ENCODE results near the gene MISP.

The MISP gene

DNA sequence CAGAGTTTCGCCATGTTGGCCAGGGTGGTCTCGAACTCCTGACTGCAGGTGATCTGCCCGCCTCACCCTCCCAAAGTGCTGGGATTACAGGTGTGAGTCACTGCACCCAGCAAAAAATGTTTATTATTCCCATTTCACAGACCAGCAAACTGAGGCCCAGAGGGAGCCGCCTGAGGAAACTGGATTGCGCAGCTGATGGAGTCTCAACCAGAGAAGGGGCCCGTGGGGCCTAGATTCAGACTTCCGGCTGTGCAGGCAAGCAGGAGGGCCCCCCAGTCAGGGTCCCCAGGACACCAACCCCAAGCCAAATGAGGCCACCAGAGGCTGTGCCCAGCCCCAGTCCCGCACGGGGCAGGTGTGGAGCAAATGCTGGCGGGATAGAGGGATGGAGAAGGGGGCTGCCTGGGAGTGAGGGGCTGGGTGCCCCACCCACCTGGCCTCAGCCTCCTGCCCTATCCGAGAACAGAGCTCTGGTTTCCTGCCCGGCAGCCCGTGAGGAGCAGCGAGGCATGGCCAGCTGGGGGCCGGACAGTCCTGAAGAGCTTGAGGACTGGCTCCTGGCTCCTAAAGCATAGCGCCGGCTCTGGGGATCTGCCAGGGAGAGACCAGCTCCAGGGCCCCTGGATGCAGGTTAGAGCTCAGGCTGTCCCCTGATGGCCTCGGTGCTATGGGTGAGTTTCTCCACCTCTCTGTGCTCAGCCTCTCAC, 22.0 kb downstream of the MISP start:
- no peak for DNase-seq (ENCODE audit: low read depth in 2 of 2)

DNA sequence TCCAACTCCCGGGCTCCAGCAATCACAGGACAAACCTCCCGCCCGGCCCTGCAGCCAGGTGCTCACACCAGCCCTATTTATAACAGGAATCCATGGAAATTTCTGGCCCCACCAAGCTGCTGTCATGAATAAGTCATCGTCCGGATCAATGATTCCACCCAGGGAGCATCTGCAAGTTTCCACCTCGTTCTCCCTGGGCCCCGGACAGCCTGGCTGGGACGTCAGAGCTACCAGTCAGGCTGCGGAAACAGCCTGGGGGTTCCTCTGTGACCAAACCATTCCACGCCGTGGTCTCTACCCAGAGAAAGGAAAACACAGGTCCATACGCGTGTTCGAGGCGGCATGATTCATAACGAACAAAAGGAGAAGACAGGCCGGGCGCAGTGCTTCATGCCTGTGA, 25.6 kb downstream of the MISP start:
- DNase-seq (ENCODE audit: low read depth in 2 of 2), result no peak

DNA sequence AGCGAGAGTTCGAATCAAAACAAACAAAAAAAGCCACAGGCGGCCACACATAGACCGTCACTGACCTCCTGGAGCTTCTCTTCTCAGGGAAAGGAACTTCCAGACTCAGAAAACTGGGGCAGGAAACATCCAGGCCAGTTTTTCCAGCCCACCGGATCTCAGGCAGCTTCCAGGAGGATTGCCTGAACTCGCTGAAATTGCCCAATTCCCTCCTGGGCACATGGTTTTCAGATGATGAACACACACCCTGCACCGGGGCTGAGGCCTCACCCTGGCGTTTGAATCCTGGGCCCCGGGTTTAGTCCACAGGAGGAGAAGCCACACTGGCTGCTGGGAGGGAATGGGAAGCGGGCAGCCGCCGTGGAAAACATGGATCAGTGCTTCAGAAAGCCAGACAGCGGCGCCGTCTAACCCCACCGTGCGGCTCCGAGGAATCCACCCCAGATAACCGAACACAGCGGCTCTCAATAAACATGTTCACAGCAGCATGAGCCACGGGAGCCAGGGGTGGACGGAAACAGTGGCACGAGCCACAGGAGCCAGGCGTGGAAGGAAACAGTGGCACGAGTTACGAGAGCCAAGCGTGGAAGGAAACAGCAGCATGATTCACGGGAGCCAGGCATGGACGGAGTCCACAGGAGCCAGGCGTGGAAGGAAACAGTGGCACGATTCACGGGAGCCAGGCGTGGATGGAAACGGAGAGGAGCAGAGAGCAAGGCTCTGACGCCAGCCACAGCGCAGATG, 28.2 kb downstream of the MISP start:
- no peak for DNase-seq (ENCODE audit: low read depth in 2 of 2)

DNA sequence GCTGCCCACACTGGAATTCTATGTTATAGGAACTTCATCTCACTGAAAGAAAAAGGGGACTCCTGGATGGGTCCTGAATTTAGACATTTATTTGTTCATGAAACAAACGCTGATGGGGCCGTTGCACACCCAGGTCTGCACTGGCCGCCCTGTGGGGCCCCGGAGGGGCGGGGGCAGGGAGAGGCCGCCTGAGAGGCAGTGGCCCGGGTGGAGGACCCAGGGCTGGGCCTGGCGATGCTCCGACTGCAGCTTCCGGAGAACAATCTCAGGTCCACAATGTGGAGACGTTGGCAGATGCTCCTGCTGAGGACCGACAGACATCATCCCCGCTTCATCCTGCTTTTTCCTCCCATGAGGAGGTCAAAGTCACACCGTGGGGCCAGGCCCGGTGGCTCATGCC, 30.0 kb downstream of the MISP start:
- DNase-seq (ENCODE audit: low read depth in 2 of 2), result no peak

DNA sequence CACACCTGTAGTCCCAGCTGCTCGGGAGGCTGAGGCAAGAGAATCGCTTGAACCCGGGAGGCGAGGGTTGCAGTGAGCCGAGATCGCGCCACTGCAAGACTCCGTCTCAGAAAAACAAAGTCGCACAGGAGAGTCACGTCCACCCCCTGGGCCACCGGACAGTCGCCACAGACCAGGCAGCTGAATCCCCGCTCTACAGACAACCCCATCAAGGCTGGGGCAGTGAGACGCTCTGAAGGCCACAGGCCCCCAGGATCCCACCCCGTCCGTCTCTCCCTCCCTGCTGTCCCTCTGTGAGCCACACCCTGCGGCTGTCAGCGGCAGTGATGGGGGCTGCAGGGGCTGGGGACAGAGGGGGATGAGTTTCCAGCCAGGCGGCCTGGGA, 30.9 kb downstream of the MISP start:
- no peak for DNase-seq (ENCODE audit: low read depth in 2 of 2)

DNA sequence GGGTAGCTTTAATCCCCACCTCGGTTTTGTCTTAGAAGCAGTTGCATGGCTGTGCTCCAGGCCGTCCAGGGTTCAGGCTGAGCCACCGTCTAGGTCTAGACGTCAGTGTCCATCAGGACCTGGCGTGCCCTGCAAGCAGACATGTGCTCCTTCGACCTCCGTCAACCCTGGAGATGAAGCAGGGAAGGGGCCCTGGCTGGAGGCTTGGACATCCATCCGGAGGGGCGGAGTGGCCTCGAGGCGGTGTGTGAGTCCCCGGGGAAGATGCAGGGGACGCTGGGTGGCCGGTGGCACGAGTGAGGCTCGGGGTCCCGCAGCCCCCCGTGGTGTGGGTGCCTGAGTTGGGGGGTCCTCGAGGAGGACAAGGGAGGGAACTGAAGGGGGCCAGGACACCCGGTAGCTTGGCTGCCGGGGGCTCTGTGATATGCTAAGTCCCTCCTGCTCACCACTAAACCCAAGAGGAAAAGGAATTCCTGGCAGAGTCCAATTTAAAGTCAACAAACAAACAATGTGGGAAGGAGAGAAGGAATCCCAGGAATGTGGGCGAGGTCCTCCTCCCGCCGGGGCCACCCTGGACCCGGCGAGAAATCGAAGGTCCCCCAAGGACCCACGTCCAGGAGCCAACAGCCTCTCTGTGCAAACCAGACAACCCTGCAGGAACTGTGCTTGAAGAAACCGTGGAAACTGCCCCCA, 31.4 kb downstream of the MISP start:
- DNase-seq (ENCODE audit: low read depth in 2 of 2), result no peak

DNA sequence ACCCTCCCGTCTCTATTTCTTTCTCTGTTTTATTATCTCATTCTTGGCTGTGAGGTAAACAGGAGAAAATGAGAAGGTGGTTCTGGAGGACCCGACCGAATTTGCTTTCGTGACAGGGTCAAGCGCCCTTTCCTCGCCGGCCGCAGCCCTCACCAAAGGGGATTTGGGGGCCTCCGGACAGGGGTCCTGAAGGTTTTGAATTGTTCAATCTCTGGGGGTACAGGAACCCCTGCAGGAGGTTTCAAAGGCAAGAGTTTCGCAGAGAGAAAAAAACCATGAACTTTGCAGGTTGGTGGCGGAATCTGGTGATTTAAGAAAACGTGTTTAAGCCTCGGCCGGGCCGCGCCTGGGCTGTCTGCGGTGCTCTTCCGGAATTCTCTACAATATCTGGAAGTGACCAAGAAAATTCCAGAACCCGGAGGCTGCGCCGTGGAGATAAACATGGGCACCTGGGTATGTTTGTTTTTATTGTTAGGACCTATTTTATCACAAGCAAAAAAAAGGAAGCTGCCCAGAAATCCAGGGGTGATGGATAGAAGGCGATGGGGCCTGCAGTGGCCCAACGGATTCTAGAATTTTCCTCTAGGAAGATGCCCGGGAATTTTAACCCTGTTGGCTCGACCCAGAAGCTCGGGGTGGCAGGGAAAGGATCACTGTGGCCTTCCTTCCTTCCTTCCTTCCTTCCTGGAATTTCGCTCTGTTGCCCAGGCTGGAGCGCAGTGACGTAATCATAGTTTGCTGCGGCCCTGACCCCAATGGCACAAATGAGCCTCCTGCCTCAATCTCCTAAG, 32.2 kb downstream of the MISP start:
- DNase-seq (ENCODE audit: low read depth in 2 of 2), result no peak

DNA sequence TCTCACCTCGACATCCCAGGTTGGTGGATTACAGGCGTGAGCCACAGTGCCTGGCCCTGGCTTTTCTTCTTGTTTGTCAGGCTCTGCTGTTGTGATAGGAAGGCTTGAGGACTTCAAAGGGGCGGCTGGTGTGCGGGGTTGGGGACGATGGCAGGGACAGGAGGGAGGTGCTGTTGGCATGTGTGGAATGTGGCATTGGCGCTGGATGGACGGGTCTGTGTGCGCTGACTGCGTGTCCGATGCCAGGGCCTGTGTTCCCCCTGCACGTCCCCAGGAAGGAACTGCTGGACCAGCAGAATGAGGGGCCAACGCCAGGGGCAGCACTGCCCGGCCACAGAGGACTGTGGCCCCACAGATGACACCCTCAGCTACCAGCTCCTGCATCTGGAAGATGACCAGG, 33.6 kb downstream of the MISP start:
- DNase-seq (ENCODE audit: low read depth in 2 of 2), result no peak

DNA sequence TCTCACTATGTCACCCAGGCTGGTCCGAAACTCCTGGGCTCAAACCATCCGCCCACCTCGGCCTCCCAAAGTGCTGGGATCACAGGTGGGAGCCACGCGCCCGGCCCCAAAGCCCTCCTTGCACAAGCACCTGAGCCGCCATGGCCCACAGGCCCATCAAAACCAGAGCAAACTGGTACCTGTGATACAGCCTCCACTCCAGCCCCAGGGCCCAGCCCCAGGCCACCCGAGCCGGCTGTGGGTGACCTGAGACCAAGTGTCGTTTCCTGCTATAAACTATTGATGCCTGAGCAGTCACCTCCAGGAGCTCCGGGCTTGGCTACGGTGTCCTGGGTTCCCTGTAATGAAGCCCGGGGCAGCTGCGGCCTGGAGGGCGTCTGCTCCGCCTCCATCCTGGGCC, 36.6 kb downstream of the MISP start:
- no peak for DNase-seq (ENCODE audit: low read depth in 2 of 2)

DNA sequence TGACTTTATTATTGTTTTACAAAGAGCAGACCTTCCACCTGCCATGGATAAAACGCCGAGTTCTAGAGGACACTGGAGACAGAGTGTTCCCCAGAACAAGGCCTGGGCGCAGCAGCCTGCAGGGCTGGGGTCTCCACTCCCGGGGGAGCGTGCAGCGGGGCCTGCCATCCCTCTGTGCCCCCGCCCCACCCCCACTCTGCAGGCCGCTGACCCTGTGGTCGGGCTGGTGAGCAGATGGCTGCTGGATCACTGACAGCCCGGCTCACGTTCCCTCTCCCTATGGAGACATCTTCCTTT, 37.7 kb downstream of the MISP start:
- DNase-seq (ENCODE audit: low read depth in 2 of 2), result no peak

DNA sequence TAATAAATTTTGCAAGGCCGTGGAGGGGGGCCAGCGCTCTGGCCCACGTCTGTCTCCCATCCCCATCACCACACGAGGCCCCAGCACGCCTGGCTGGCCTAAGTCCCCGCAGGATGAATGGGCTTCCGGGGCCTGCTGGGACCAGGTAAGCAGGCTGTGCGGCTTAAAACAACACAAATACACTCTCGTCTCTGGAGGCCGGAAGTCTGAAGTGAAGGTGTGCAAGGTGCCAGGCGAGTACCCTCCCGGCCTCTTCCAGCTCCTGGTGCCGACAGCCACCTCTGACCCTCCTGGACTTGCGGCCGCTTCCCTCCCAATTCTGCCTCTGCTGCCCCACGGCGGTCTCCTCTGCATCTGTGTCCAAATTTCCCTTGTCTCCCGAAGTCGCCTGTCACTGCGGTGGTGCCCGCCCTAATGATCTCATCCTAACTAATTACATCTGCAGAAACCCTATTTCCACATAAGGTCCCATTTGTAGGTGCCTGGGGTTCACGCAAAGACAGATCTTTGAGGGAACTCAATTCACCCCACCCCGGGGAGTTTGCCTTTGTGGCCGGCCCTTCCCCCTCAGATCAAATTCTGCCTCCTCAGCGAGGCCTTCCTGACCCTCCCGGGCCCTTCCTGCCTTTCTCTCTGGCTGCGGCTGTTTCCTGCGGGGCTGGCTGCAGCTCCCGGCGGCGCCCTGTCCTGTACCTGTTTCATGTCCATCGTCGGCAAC, 38.2 kb downstream of the MISP start:
- no peak for DNase-seq (ENCODE audit: low read depth in 2 of 2)

DNA sequence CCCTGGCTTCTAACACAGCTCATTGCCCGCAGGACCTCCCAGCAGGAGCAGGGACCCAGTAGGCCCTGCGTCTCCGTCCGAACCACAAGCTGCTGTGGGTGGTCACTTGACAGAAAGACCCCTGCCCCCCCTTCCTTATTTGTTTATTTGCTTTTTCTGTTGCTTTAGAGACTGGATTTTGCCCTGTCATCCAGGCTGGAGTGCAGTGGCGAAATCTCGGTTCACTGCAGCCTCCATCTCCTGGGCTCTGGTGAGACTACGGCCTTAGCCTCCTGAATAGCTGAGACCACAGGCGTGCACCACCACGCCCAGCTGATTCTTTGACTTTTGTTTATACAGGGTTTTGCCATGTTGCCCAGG, 38.8 kb downstream of the MISP start:
- no peak for DNase-seq (ENCODE audit: low read depth in 2 of 2)

DNA sequence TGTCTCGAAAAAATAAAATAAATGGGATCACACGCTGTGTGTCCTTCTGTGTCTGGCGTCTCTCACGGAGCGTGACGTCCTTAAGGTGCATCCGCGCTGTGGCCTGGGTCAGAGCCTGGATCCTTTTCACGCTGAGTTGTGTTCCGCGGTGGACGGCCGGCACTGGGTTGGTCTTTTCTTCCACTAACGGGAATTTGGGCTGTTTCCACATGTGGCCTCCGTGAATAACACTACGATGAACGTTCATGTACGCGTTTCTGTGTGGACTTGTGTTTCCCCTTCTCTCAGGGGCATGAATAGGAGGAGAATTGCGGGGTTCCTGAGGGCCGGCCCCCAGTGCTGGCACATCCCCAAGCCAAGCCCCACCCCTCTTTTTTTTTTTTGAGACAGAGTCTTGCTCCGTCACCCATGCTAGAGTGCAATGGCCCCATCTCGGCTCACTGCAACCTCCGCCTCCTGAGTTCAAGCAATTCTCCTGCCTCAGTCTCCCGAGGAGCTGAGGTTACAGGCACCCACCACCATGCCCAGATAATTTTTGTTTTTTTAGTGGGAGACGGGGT, 40.2 kb downstream of the MISP start:
- DNase-seq (ENCODE audit: low read depth in 2 of 2), result no peak

DNA sequence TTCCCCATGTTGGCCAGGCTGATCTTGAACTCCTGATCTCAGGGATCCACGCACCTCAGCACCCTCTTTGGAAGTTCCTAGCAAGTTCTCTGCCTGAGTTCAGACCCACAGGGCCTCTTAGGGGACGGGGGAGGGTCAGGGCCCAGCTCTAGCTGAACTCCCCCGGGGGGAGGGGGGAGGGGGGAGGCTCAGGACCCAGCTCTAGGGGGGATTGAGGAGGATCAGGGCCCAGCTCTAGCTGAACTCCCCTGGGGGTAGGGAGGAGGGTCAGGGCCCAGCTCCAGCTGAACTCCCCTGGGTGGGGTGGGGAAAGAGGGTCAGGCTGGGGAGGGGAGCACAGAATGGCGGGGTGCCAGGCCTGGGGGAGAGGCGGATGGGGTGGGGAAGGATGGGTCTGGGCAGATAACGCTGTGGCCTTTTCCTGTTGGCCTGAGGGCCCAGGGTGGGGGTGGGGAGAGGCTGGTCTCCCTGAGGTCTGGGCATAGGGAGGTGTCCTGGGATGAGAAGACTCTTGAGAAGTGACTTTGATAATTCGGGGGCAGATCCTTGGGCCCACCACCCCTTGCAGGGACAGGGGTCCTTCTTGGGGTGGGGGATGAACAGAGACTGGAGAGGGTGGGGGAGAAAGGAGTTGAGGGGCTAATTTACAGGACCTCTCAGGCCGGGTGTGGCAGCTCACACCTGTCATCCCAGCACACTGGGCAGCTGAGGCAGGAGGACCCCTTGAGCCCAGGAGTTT, 40.8 kb downstream of the MISP start:
- DNase-seq (ENCODE audit: low read depth in 2 of 2), result no peak

DNA sequence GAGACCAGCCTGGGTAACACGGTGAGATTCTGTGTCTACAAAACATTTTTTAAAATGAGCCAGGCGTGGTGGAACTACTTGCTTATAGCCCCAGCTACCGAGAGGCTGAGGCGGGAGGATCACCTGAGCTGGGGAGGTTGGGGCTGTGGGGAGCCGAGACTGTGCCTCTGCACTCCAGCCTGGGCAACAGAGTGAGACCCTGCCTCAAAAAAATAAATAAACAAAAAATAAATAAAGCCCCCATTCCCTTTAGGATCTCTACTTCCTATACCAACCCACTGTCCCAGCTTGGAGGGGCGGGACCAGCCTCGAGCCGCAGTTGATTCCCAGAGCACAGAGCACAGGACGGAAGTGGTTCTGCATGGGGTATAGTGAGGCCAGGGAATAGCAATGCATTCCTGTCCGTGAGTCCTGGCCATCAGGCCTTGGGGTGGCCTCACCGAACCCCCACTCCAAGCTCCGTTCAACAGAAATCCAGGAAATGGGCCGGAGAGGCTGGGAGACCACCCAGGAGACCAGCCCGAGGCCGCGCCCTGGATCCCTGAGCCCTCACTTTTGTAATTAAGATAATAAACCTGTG, 41.5 kb downstream of the MISP start:
- no peak for DNase-seq (ENCODE audit: low read depth in 2 of 2)

DNA sequence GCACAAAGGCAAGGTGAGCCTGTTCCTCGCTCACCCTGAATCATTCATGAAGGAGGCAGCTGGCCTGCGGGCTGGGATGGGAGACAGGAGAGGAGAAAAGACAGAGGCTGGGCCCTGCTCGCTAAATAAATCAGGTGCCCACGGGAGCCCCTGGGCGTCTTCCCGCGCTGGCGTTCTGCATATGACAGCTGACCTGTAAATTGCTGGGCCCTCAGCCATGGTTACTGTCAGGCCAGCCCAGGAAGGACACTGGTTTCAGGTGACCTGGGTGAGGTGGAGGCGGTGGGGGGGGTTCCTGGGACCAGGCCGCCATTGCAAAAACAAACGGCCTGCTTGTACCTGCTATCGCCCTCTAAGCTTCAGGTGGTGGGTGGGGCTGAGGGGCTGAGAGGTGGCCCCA, 42.9 kb downstream of the MISP start:
- DNase-seq (ENCODE audit: low read depth in 2 of 2), result no peak

DNA sequence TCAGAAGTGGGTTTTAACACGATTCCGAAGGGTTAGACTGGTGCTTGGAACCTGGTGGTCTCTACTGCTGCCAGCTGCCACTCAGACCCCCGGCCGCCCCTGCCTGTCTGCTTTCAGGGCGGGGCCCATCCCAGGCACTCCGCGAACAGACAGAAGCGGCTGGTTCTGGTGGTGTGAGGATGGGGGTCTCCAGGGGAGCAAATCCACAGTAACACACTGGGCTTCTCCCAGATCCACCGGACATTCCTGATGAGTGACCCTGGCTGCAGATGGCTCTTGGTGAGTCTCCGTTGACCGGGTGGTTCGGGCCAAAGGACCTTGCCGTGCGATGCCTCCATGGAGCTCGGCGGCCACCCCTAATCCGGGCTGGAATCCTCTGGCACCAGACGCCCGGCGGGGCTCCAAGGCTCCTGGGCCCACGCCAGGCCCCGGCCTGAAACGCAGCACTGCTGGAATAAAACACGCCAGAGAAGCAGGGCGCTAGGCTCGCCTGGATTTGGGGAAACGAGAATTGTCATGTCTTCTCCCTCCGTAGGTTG, 44.2 kb downstream of the MISP start:
- no peak for DNase-seq (ENCODE audit: low read depth in 2 of 2)

DNA sequence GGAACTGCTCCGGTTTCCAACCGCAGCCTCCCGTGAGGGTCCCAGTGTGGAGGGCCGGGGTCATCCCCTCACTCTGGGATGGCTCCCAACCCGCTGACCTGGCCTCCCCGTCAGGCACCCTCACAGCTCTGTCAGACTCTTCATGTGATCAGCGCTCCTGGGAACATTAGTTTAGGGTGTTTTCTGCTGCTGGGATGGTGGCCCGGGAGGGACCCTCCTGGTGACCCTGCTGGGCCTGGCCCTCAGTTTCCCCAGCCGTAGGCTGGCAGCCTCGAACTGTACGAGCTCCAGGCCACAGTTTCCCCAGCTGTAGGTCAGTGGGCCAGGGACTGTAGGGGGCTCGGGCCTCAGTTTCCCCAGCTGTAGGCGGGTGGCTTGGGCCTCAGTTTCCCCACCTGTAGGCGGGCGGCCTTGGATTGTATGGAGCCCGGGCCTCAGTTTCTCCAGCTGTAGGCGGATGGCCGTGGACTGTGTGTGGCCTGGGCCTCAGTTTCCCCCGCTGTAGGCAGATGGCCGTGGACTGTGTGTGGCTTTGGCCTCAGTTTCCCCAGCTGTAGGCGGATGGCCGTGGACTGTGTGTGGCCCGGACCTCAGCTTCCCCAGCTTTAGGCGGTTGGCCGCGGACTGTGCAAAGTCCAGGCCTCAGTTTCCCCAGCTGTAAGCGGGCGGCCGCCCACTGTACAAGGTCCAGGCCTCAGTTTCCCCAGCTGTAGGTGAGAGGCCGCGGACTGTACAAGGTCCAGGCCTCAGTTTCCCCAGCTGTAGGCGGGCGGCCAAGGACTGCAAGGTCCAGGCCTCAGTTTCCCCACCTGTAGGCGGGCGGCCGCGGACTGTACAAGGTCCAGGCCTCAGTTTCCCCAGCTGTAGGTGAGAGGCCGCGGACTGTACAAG, 45.0 kb downstream of the MISP start:
- DNase-seq (ENCODE audit: low read depth in 2 of 2), result no peak
